BJ (cell line): ENCODE measurements around the gene HECW1. TPM values are rescaled to one million over a fixed set of nuclear protein-coding genes. Genes with fewer than 3 reads are reported as not detected.

ENCODE experiments used
- CTCF ChIA-PET: fragments of 350-600 bp; formaldehyde crosslinking; extraction: SDS; loops from one replicate; lab custom pipeline; 2021; ENCODE audit warnings: antibody characterized with exemption, inconsistent platforms; lab: Yijun Ruan, JAX
- POLR2A ChIA-PET: fragments of 300-600 bp; sonication (Branson Sonifier 250); formaldehyde crosslinking; extraction: SDS; loops from one replicate; lab custom pipeline; 2021; ENCODE audit warnings: antibody characterized with exemption; lab: Charles Lee
- DNase-seq: peaks from one replicate; pipeline ENCODE4 v3.0.0-alpha.2; 2011; ENCODE audit warnings: low read depth
- H3K27me3 ChIP-seq: 2 replicates; pipeline ENCODE4 v1.6.0; 2011; ENCODE audit warnings: low read length; ENCODE audit not compliant: control insufficient read depth, insufficient read depth
- H3K36me3 ChIP-seq: 2 replicates; pipeline ENCODE4 v1.5.1; 2011; ENCODE audit warnings: low read length; ENCODE audit not compliant: control insufficient read depth, insufficient read depth
- H3K4me3 ChIP-seq: 2 replicates; pipeline ENCODE4 v1.5.1; 2011; ENCODE audit warnings: low read depth, mild to moderate bottlenecking, control low read depth, low read length
- polyA plus RNA-seq: library from polyadenylated mRNA; depleted of rRNA; stranded (reverse); fragments of >200 nt; gene quantifications from 2 replicates; pipeline ENCODE4 v1.2.3, GENCODE V29; 2011
- TF ChIP-seq, protein P1 (sequence below): IDR thresholded peaks from 2 replicates; pipeline ENCODE4 v1.5.1; 2011; ENCODE audit warnings: low read depth, mild to moderate bottlenecking, control low read depth, inconsistent platforms, low read length, moderate library complexity; ENCODE audit not compliant: insufficient read depth

HECW1 gene
- polyA plus RNA-seq, 1 experiment: 2.9 TPM

DNA sequence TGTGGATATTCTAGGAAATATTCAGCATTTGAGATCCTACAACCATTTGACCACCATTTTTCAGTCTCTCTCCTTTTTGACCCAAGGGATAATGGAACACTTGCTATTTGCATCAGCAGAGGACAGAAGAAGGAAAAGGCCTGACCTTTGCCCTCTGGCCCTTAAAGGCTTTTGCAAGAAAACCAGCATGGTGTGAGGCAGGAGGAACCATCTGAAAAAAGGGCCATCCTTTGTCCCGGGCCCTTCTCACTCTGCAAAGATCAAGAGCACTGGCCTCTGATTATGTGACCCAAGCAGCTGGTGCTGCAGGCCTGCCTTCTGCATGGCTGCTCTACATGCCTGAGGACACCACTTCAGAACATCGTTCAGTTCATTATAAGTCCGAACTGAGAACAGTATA lies 337.1 kb downstream of the HECW1 start:
- no peaks in the 10 kb centered on the region for H3K27me3 ChIP-seq
- CTCF ChIA-PET: interaction anchor here (0.9 to 3.7 kb wide), 3 partner anchors 10 to 508 kb away, joined by 3 to 22 read pairs (median 3); no protein-coding TSS in a partner anchor
- TF ChIP-seq, protein P1, sequence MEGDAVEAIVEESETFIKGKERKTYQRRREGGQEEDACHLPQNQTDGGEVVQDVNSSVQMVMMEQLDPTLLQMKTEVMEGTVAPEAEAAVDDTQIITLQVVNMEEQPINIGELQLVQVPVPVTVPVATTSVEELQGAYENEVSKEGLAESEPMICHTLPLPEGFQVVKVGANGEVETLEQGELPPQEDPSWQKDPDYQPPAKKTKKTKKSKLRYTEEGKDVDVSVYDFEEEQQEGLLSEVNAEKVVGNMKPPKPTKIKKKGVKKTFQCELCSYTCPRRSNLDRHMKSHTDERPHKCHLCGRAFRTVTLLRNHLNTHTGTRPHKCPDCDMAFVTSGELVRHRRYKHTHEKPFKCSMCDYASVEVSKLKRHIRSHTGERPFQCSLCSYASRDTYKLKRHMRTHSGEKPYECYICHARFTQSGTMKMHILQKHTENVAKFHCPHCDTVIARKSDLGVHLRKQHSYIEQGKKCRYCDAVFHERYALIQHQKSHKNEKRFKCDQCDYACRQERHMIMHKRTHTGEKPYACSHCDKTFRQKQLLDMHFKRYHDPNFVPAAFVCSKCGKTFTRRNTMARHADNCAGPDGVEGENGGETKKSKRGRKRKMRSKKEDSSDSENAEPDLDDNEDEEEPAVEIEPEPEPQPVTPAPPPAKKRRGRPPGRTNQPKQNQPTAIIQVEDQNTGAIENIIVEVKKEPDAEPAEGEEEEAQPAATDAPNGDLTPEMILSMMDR: no peak
- POLR2A ChIA-PET: no interaction called here
- DNase-seq: no peak
- H3K36me3 ChIP-seq: no peaks in the 10 kb centered on the region
- no peak overlapping the region for H3K4me3 ChIP-seq

DNA sequence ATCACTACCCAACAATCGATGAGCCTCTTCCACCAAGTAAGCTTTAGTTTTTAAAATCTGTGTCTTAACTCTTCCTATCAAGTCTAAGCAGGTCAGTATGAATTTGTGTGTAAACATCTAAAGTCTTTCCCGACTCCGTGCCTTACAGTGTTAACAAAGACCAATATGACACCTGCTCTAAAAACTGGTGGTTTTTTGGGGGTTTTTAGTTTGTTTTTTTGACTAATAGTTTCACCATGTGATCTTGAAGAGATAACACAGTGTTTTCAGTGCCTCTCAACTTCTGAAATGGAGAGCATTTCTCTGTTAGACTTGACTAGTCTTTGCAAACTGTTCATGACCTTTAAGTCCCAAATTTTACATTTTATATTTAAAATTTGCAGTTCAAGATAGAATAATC lies 338.4 kb downstream of the HECW1 start:
- DNase-seq: no peak
- TF ChIP-seq, protein P1: no peak
- Histone ChIP-seq H3K4me3 (no peak overlapping the region), H3K27me3 (no peaks in the 10 kb centered on the region), H3K36me3 (no peaks in the 10 kb centered on the region)
- ChIA-PET CTCF (interaction anchor here (1.5 to 3.7 kb wide), 2 partner anchors 9 to 11 kb away, joined by 3 to 22 read pairs; no protein-coding TSS in a partner anchor), POLR2A (no interaction called here)

DNA sequence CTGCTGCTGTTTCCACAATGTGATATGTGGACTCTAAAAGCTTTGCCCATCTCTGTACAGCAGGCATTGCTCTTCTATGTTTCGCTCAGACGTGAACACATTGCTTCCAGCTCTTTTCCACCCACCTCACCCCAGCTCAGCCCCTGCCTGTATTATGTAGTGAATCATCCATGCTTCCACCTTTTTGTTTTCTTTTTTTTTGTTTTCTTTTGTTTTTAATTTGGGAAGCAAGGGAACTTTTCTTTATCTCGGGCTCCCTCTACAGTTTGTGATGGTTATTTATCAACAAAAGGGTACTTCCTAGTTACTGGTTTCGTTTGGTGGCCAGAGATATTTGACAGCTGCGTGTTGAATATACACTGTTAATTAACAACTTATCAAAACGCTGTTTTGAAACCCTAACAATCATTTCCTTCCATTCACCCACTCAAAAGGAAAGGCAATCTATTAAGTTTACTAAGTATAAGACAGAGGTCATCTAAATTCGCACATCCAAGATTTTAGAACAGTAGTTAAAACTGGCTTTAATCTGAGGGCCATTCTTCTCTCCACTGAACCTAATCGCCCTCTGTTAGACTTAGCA lies 342.6 kb downstream of the HECW1 start:
- ChIA-PET CTCF (interaction anchor here (0.6 to 2.8 kb wide), 18 partner anchors 9 to 514 kb away, joined by 3 to 21 read pairs (median 4); partner anchors contain the start of gene STK17A), POLR2A (no interaction called here)
- TF ChIP-seq, protein P1: peak; percentile 54
- H3K27me3 ChIP-seq: no peaks in the 10 kb centered on the region
- peak; percentile 10 for DNase-seq
- no peaks in the 10 kb centered on the region for H3K36me3 ChIP-seq
- peak overlapping the region; percentile 3; the same call in 1 of the 2 replicates for H3K4me3 ChIP-seq

DNA sequence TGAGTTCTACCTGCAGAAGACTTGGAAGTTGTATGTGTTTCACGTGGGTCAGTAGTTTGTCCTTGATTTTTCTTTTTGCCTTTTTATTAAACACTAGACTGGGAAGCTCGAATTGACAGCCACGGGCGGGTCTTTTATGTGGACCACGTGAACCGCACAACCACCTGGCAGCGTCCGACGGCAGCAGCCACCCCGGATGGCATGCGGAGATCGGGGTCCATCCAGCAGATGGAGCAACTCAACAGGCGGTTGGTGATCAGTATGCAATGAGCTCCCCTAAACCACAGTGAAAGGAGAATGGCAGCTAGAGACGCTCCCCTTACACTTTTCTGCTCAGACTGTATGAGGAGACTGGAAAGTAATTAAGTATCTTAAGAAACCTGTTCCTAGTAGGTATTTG lies 343.8 kb downstream of the HECW1 start:
- DNase-seq: no peak
- no peaks in the 10 kb centered on the region for H3K36me3 ChIP-seq
- H3K4me3 ChIP-seq: no peak overlapping the region
- H3K27me3 ChIP-seq: no peaks in the 10 kb centered on the region
- ChIA-PET POLR2A (no interaction called here), CTCF (interaction anchor here (0.5 to 2.2 kb wide), 11 partner anchors 8 to 515 kb away, joined by 3 to 12 read pairs (median 3); no protein-coding TSS in a partner anchor)
- TF ChIP-seq, protein P1: no peak

DNA sequence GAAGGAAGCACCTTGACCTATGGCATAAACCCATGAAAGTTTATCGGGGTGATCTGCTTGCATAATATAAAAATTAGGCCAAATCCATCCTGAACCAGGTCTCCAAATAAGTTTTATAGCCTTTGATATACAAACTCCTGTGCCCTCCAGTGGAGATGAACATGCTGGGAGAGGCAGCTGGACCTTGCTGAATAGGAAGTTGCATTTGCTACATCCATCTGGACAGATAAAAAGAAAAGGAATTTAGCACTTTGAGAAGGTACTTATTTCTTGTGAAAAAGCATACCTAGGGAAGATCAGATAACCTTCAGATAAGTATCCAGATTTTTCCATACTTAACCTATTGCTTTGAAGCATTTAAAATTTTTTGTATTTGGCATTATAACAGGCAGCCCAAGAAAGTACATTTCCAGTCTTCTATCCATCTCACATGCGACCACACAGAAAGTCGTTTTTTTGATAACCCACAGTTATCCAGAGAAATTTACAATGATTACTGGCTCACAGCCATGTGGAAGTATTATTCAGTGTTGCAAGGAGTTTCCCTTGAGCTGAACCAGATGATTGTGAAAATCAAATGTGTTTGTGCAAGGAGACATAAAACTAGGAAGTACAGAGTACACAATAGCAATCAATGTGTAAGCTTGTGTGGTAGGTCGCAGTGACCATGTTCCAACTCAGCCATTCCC lies 346.0 kb downstream of the HECW1 start:
- no peak for DNase-seq
- Histone ChIP-seq H3K4me3 (no peak overlapping the region), H3K27me3 (no peaks in the 10 kb centered on the region; the same call in 1 of the 2 replicates), H3K36me3 (no peaks in the 10 kb centered on the region)
- TF ChIP-seq, protein P1: no peak
- CTCF ChIA-PET: interaction anchor here (0.7 to 2.2 kb wide), 3 partner anchors 19 to 262 kb away, joined by 3 to 7 read pairs (median 3); no protein-coding TSS in a partner anchor
- POLR2A ChIA-PET: no interaction called here
